ENCODE measurements around the gene PDSS2.

DNA sequence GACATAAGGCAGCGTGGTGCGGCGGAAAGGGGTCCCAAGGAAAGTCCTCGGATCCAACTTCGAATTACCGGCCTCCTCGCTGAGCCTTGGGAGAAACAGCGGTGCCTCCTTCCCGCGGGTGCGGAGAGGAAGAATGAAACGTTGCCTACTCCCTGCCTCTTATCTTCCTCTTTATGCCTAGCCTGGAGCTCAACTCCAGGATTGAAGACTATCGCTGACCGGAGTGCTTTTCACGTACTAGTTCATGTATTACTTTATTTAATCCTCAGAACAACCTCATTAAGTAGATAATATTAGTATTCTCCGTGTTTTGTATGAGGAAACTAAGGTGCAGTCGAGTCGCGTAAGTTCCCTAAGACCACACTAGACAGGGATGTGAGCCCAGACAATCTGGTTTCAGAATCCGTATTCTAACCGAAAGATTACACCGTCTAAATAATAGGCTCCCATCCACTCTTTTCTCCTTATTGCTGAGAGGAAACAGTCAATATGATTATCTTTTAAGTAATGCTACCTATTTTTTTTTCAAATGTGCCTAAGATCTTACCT lies 793 bp upstream of the PDSS2 start:
- no peak for TF ChIP-seq POLR2A (IDR thresholded peaks at IDR 0.05)
- TF ChIP-seq, protein P1, sequence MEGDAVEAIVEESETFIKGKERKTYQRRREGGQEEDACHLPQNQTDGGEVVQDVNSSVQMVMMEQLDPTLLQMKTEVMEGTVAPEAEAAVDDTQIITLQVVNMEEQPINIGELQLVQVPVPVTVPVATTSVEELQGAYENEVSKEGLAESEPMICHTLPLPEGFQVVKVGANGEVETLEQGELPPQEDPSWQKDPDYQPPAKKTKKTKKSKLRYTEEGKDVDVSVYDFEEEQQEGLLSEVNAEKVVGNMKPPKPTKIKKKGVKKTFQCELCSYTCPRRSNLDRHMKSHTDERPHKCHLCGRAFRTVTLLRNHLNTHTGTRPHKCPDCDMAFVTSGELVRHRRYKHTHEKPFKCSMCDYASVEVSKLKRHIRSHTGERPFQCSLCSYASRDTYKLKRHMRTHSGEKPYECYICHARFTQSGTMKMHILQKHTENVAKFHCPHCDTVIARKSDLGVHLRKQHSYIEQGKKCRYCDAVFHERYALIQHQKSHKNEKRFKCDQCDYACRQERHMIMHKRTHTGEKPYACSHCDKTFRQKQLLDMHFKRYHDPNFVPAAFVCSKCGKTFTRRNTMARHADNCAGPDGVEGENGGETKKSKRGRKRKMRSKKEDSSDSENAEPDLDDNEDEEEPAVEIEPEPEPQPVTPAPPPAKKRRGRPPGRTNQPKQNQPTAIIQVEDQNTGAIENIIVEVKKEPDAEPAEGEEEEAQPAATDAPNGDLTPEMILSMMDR (IDR thresholded peaks at IDR 0.05): no peak

Data from body of pancreas (tissue), 4 donors.